HepG2 (cell line): ENCODE results near the gene MPIG6B. TPM values are rescaled to one million over a fixed set of nuclear protein-coding genes. Genes with fewer than 3 reads are reported as not detected.
A peak's percentile ranks its signal among the peaks of the same experiment; 100 is the strongest.

ENCODE experiments used
- ATAD3A ChIP-seq: sonication (generic); formaldehyde crosslinking; IDR thresholded peaks from 2 replicates; pipeline ENCODE4 v1.4.0; 2020; ENCODE audit warnings: missing genetic modification reagents
- BCL3 ChIP-seq: sonication (generic); formaldehyde crosslinking; IDR thresholded peaks from 2 replicates; pipeline ENCODE4 v1.5.1; 2020; ENCODE audit warnings: mild to moderate bottlenecking, missing genetic modification reagents, moderate library complexity
- FIP1L1 ChIP-seq: fragments of 200-400 bp; formaldehyde crosslinking; IDR thresholded peaks from 2 replicates; pipeline ENCODE4 v1.6.1; 2018; ENCODE audit warnings: low read depth, mild to moderate bottlenecking, low read length, moderate library complexity, borderline replicate concordance; ENCODE audit not compliant: insufficient read depth
- GABPB1 ChIP-seq: IDR thresholded peaks from 2 replicates; pipeline ENCODE4 v1.6.1; 2016; ENCODE audit warnings: mild to moderate bottlenecking, missing genetic modification reagents, moderate library complexity, missing compliant biosample characterization
- HES4 ChIP-seq: sonication (generic); formaldehyde crosslinking; IDR thresholded peaks from 2 replicates; pipeline ENCODE4 v1.9.0; 2021; ENCODE audit warnings: mild to moderate bottlenecking, missing genetic modification reagents, borderline replicate concordance
- HHEX ChIP-seq: IDR thresholded peaks from 2 replicates; pipeline ENCODE4 v1.6.1; 2016; ENCODE audit warnings: control low read depth
- HNRNPLL ChIP-seq: fragments of 200-400 bp; formaldehyde crosslinking; IDR thresholded peaks from 2 replicates; pipeline ENCODE4 v1.6.1; 2017; ENCODE audit warnings: mild to moderate bottlenecking, low read depth, low read length; ENCODE audit not compliant: poor library complexity, severe bottlenecking
- HNRNPUL1 ChIP-seq: fragments of 200-400 bp; formaldehyde crosslinking; IDR thresholded peaks from 2 replicates; pipeline ENCODE4 v1.6.1; 2017; ENCODE audit warnings: low read depth, mild to moderate bottlenecking, low read length, moderate library complexity
- HOXA9 ChIP-seq: sonication (generic); formaldehyde crosslinking; IDR thresholded peaks from 2 replicates; pipeline ENCODE4 v1.8.1; 2022; ENCODE audit warnings: missing genetic modification reagents, mild to moderate bottlenecking, moderate library complexity, borderline replicate concordance
- MIER2 ChIP-seq: IDR thresholded peaks from 2 replicates; pipeline ENCODE4 v1.6.1; 2016; ENCODE audit warnings: missing biosample characterization, missing genetic modification reagents
- MYNN ChIP-seq: sonication (generic); formaldehyde crosslinking; IDR thresholded peaks from 2 replicates; pipeline ENCODE4 v1.4.0; 2020; ENCODE audit warnings: mild to moderate bottlenecking, low read depth, missing genetic modification reagents
- NCOA2 ChIP-seq: sonication (generic); formaldehyde crosslinking; IDR thresholded peaks from 2 replicates; pipeline ENCODE4 v1.8.0; 2022; ENCODE audit warnings: inconsistent platforms
- NFE2 ChIP-seq: sonication (generic); formaldehyde crosslinking; IDR thresholded peaks from 2 replicates; pipeline ENCODE4 v1.4.0; 2020; ENCODE audit warnings: missing genetic modification reagents
- NRL ChIP-seq: sonication (generic); formaldehyde crosslinking; IDR thresholded peaks from 2 replicates; pipeline ENCODE4 v1.5.0; 2020; ENCODE audit warnings: missing genetic modification reagents, mild to moderate bottlenecking, moderate library complexity, borderline replicate concordance
- PHF20 ChIP-seq: sonication (generic); formaldehyde crosslinking; IDR thresholded peaks from 2 replicates; pipeline ENCODE4 v1.5.0; 2020; ENCODE audit warnings: mild to moderate bottlenecking, missing genetic modification reagents
- THYN1 ChIP-seq: sonication (generic); formaldehyde crosslinking; IDR thresholded peaks from 2 replicates; pipeline ENCODE4 v1.8.1; 2023; ENCODE audit warnings: low read depth, mild to moderate bottlenecking, moderate library complexity, missing genetic modification reagents, borderline replicate concordance
- ZBTB44 ChIP-seq: sonication (generic); formaldehyde crosslinking; IDR thresholded peaks from 2 replicates; pipeline ENCODE4 v1.4.0; 2020; ENCODE audit warnings: missing genetic modification reagents
- ZGPAT ChIP-seq: IDR thresholded peaks from 2 replicates; pipeline ENCODE4 v1.6.1; 2016; ENCODE audit warnings: mild to moderate bottlenecking
- ZNF143 ChIP-seq: sonication (generic); formaldehyde crosslinking; IDR thresholded peaks from 2 replicates; pipeline ENCODE4 v1.4.0; 2020; ENCODE audit warnings: missing genetic modification reagents
- ZNF232 ChIP-seq: sonication (generic); formaldehyde crosslinking; IDR thresholded peaks from 2 replicates; pipeline ENCODE4 v1.4.0; 2020; ENCODE audit warnings: missing genetic modification reagents, borderline replicate concordance
- ZNF331 ChIP-seq: sonication (generic); formaldehyde crosslinking; IDR thresholded peaks from 2 replicates; pipeline ENCODE4 v1.4.0; 2020; ENCODE audit warnings: missing genetic modification reagents
- ZNF576 ChIP-seq: sonication (generic); formaldehyde crosslinking; IDR thresholded peaks from 2 replicates; pipeline ENCODE4 v1.4.0; 2020; ENCODE audit warnings: mild to moderate bottlenecking, missing genetic modification reagents
- ZNF720 ChIP-seq: sonication (generic); formaldehyde crosslinking; IDR thresholded peaks from 2 replicates; pipeline ENCODE4 v1.4.0; 2020; ENCODE audit warnings: missing genetic modification reagents
- ZNF772 ChIP-seq: sonication (generic); formaldehyde crosslinking; IDR thresholded peaks from 2 replicates; pipeline ENCODE4 v1.5.0; 2020; ENCODE audit warnings: mild to moderate bottlenecking, missing genetic modification reagents
- ZNF773 ChIP-seq: sonication (generic); formaldehyde crosslinking; IDR thresholded peaks from 2 replicates; pipeline ENCODE4 v1.4.0; 2020; ENCODE audit warnings: missing genetic modification reagents, borderline replicate concordance
- ZSCAN30 ChIP-seq: sonication (generic); formaldehyde crosslinking; IDR thresholded peaks from 2 replicates; pipeline ENCODE4 v1.5.0; 2020; ENCODE audit warnings: mild to moderate bottlenecking, missing genetic modification reagents
- polyA plus RNA-seq, 8 experiments: library from polyadenylated mRNA; depleted of rRNA in 3 of 8; stranded (reverse) in 7 of 8; unstranded in 1 of 8; fragments of >200 nt; fragmentation: Illumina TruSeq in 4 of 8; extraction: Trizol in 4 of 8; gene quantifications; 2 replicates each; pipeline versions ENCODE4 v1.2.1 to v1.2.3, GENCODE V29; 2011 to 2016; ENCODE audit warnings: low read depth in 4 of 8, missing spikeins in 1 of 8, mixed read lengths in 1 of 8; ENCODE audit not compliant: insufficient read depth in 1 of 8
- total RNA-seq, 5 experiments: library from RNA; depleted of rRNA; stranded (reverse); fragments of >200 nt; fragmentation: Illumina TruSeq; extraction: Trizol; gene quantifications; 2 replicates each; pipeline ENCODE4 v1.2.3, GENCODE V29; 2016; ENCODE audit warnings: low read depth in 1 of 5

MPIG6B gene
- total and polyA plus RNA-seq, 2 of the 13 experiments (the other 11 are each of a cell fraction or from before 2014, with no cell fraction given) = not detected

- TF ChIP-seq BCL3 (CRISPR knock-in tag) = peak; percentile 98
- no peak for TF ChIP-seq ZNF143 (CRISPR knock-in tag)
- no peak for TF ChIP-seq HOXA9 (CRISPR knock-in tag)
- peak; percentile 79; the same call in 1 of the 2 replicates for TF ChIP-seq ATAD3A (CRISPR knock-in tag)
- TF ChIP-seq ZNF576 (CRISPR knock-in tag) = no peak
- no peak for TF ChIP-seq ZNF720
- 0 out of 2 replicates have a peak, but pooled peaks have one; percentile 39 for TF ChIP-seq ZGPAT (CRISPR knock-in tag)
- no peak for TF ChIP-seq ZNF232 (CRISPR knock-in tag)
- no peak for TF ChIP-seq NCOA2
- TF ChIP-seq HNRNPUL1 = no peak
- no peak for TF ChIP-seq MIER2
- no peak for TF ChIP-seq ZNF772
- TF ChIP-seq HHEX (CRISPR knock-in tag) = no peak
- TF ChIP-seq GABPB1 (CRISPR knock-in tag) = peak; percentile 54; the same call in 1 of the 2 replicates
- no peak for TF ChIP-seq ZNF773 (CRISPR knock-in tag)
- TF ChIP-seq ZNF331 = peak; percentile 71; the same call in 1 of the 2 replicates
- no peak for TF ChIP-seq HES4
- TF ChIP-seq MYNN = no peak
- no peak for TF ChIP-seq FIP1L1
- no peak for TF ChIP-seq NFE2 (CRISPR knock-in tag)
- no peak for TF ChIP-seq PHF20 (CRISPR knock-in tag)
- no peak for TF ChIP-seq THYN1 (CRISPR knock-in tag)
- TF ChIP-seq ZSCAN30 (CRISPR knock-in tag) = no peak
- TF ChIP-seq NRL (CRISPR knock-in tag) = peak; percentile 75; the same call in 1 of the 2 replicates
- TF ChIP-seq ZBTB44 = 0 out of 2 replicates have a peak, but pooled peaks have one; percentile 39
- peak; percentile 52 for TF ChIP-seq HNRNPLL
These were observed 43.0 kb downstream of the MPIG6B start (continued) for GRCh38 chr6:31765910-31766794.
